BE2C (cell line): ENCODE data around the gene KATNIP.

ENCODE experiments used
- DNase-seq: peaks from one replicate; pipeline ENCODE4 v3.0.0-alpha.2; 2020
- H3K27me3 ChIP-seq: fragments of 250-450 bp; sonication (Bioruptor Pico); 2 replicates; pipeline ENCODE4 v1.5.1; 2020; ENCODE audit warnings: mild to moderate bottlenecking
- H3K36me3 ChIP-seq: fragments of 250-450 bp; sonication (Bioruptor Pico); 2 replicates; pipeline ENCODE4 v1.5.1; 2020; ENCODE audit warnings: mild to moderate bottlenecking
- H3K4me1 ChIP-seq: fragments of 250-450 bp; sonication (Bioruptor Pico); 2 replicates; pipeline ENCODE4 v1.5.1; 2020
- H3K4me3 ChIP-seq: 2 replicates; pipeline ENCODE4 v1.5.1; 2011; ENCODE audit warnings: low read depth, low read length
- H3K9me3 ChIP-seq: fragments of 250-450 bp; sonication (Bioruptor Pico); 2 replicates; pipeline ENCODE4 v1.5.1; 2020
- TF ChIP-seq, protein P1 (sequence below): IDR thresholded peaks from 2 replicates; pipeline ENCODE4 v1.5.1; 2012; ENCODE audit warnings: mild to moderate bottlenecking, low read depth, low read length

The KATNIP gene

GRCh38 chr16:27579087-27579980 is 29.4 kb downstream of the KATNIP start:
- Histone ChIP-seq H3K9me3 (no peaks in the 10 kb centered on the region; the same call in 1 of the 2 replicates), H3K36me3 (no peaks in the 10 kb centered on the region), H3K4me1 (no peaks in the 10 kb centered on the region), H3K27me3 (no peaks in the 10 kb centered on the region), H3K4me3 (no peak overlapping the region)
- DNase-seq: no peak
- TF ChIP-seq, protein P1, sequence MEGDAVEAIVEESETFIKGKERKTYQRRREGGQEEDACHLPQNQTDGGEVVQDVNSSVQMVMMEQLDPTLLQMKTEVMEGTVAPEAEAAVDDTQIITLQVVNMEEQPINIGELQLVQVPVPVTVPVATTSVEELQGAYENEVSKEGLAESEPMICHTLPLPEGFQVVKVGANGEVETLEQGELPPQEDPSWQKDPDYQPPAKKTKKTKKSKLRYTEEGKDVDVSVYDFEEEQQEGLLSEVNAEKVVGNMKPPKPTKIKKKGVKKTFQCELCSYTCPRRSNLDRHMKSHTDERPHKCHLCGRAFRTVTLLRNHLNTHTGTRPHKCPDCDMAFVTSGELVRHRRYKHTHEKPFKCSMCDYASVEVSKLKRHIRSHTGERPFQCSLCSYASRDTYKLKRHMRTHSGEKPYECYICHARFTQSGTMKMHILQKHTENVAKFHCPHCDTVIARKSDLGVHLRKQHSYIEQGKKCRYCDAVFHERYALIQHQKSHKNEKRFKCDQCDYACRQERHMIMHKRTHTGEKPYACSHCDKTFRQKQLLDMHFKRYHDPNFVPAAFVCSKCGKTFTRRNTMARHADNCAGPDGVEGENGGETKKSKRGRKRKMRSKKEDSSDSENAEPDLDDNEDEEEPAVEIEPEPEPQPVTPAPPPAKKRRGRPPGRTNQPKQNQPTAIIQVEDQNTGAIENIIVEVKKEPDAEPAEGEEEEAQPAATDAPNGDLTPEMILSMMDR: no peak

DNA sequence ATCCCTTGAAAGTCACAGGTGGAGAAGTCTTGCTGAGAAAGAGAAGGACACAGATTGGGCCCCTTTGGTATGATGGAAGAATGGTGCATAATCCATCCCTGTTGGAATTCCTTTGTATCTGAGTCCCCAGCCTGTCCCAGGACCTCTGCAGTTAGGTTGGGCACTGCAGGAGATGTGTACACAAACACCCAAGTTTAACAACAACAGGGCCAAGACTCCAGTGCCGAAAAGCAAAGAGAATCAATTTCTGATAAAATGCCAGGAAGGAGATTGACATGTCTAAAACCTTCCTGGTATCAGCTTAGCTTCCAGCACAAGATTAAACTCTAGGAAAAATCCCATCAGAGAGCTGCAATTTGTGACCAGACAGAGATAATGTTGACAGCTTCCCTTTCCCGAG is 32.9 kb downstream of the KATNIP start:
- TF ChIP-seq, protein P1: no peak

DNA sequence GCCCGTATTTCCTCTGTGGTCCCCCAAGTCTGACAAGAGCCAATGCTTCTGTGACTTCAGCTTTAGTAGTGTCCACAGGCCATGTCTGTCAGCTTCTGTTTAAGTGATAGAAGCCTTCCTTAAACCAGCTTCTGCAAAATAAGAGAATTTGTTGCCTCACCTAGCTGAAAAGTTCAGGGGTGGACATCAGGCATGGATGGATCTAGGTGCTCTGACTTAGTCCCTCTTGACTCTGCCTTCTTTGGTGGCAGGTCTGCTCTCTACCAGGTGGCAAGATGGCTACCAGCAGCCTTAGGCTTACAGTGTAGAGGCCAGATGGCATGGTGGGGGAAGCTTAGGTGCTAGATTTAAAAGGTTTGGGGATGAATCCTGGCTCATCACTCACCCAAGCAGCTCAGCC is 33.7 kb downstream of the KATNIP start:
- H3K4me3 ChIP-seq: no peak overlapping the region
- TF ChIP-seq, protein P1: no peak

More for the DNA sequence above, 32.9 kb downstream of the KATNIP start:
- no peak for DNase-seq
- Histone ChIP-seq H3K27me3 (no peaks in the 10 kb centered on the region), H3K36me3 (no peaks in the 10 kb centered on the region), H3K9me3 (no peaks in the 10 kb centered on the region; the same call in 1 of the 2 replicates), H3K4me3 (no peak overlapping the region), H3K4me1 (no peaks in the 10 kb centered on the region)

DNA sequence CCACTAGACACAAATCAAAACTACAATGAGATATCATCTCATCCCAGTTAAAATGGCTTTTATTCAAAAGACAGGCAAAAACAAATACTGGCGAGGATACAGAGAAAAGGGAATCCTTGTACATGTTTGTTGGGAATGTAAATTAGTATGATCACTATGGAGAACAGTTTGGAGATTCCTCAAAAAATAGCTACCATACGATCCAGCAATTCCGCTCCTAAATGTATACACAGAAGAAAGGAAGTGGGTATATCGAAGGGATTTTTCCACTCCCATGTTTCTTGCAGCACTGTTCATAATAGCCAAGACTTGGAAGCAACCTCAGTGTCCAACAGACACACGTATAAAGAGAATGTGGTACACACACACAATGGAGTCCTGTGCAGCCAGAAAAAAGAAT is 35.3 kb downstream of the KATNIP start:
- DNase-seq: no peak
- TF ChIP-seq, protein P1: no peak
- Histone ChIP-seq H3K4me1 (no peaks in the 10 kb centered on the region), H3K27me3 (no peaks in the 10 kb centered on the region), H3K4me3 (no peak overlapping the region), H3K36me3 (no peaks in the 10 kb centered on the region), H3K9me3 (no peaks in the 10 kb centered on the region; the same call in 1 of the 2 replicates)

More for the DNA sequence above, 33.7 kb downstream of the KATNIP start:
- H3K9me3 ChIP-seq: no peaks in the 10 kb centered on the region; the same call in 1 of the 2 replicates
- no peak for DNase-seq
- no peaks in the 10 kb centered on the region for H3K36me3 ChIP-seq
- no peaks in the 10 kb centered on the region for H3K27me3 ChIP-seq
- no peaks in the 10 kb centered on the region for H3K4me1 ChIP-seq

DNA sequence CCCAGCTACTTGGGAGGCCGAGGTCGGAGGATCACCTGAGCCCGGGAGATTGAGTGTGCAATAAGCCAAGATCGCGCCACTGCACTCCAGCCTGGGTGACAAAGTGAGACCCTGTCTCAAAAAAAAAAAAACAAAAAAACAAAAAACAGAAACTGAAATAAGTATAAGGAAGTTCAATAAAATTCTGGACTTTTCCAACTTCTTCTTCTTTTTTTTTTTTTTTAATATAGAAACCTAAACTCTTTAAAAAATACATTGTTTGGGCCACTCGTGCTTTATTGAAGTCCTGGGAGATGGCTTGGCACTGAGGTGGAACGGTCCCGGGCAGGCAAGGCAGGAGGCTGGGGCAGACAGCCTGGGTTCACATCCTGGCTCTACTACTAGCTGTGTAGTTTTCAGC is 36.8 kb downstream of the KATNIP start:
- Histone ChIP-seq H3K4me3 (no peak overlapping the region), H3K27me3 (no peaks in the 10 kb centered on the region), H3K4me1 (no peaks in the 10 kb centered on the region), H3K9me3 (no peaks in the 10 kb centered on the region; the same call in 1 of the 2 replicates), H3K36me3 (no peaks in the 10 kb centered on the region)
- TF ChIP-seq, protein P1: no peak
- DNase-seq: no peak

GRCh38 chr16:27588057-27588456 is 38.1 kb downstream of the KATNIP start:
- TF ChIP-seq, protein P1: no peak
- no peak overlapping the region for H3K4me3 ChIP-seq
- no peak for DNase-seq
- H3K4me1 ChIP-seq: no peaks in the 10 kb centered on the region
- no peaks in the 10 kb centered on the region for H3K27me3 ChIP-seq
- no peaks in the 10 kb centered on the region; the same call in 1 of the 2 replicates for H3K9me3 ChIP-seq
- H3K36me3 ChIP-seq: no peaks in the 10 kb centered on the region
